Stomach (tissue), 9 donors: ENCODE measurements around the gene FCAMR. TPM values are rescaled to one million over a fixed set of nuclear protein-coding genes. Genes with fewer than 3 reads are reported as not detected.

Experiments
- DNase-seq, 2 donors: peaks; one replicate each; pipeline versions ENCODE4 v3.0.0 to v3.0.0-alpha.2; 2013 to 2019
- H3K27ac ChIP-seq, 5 donors: fragments of 200-600 bp in 4 of 5; sonication (generic) in 4 of 5; one replicate each; pipeline ENCODE4 v1.5.1; 2013 to 2019; ENCODE audit warnings: mild to moderate bottlenecking in 1 of 5, moderate library complexity in 1 of 5
- H3K27me3 ChIP-seq, 3 donors: fragments of 200-600 bp; sonication (generic); one replicate each; pipeline ENCODE4 v1.5.1; 2017 to 2019; ENCODE audit warnings: mixed run types in 1 of 3
- H3K36me3 ChIP-seq, 4 donors: fragments of 200-600 bp; sonication (generic); 1 replicate in 3 of 4; 2 replicates in 1 of 4; pipeline ENCODE4 v1.5.1; 2016 to 2019
- H3K4me1 ChIP-seq, 4 donors: fragments of 200-600 bp; sonication (generic); one replicate each; pipeline ENCODE4 v1.5.1; 2016 to 2019
- H3K4me3 ChIP-seq, 4 donors: fragments of 200-600 bp; sonication (generic) in 3 of 4; one replicate each; pipeline ENCODE4 v1.5.1; 2016 to 2019; ENCODE audit warnings: mild to moderate bottlenecking in 1 of 4
- H3K9me3 ChIP-seq, 4 donors: fragments of 200-600 bp; sonication (generic); one replicate each; pipeline ENCODE4 v1.5.1; 2016 to 2019
- EP300 ChIP-seq: sonication (generic); formaldehyde crosslinking; IDR thresholded peaks from one replicate; pipeline ENCODE4 v1.6.1; 2017; ENCODE audit warnings: antibody characterized with exemption
- POLR2A ChIP-seq, 4 donors: fragments of 450-650 bp; IDR thresholded peaks; one replicate each; pipeline ENCODE4 v1.6.1; 2016; ENCODE audit warnings: antibody characterized with exemption in 4 of 4, control low read depth in 2 of 4, mild to moderate bottlenecking in 1 of 4, moderate library complexity in 1 of 4
- POLR2AphosphoS5 ChIP-seq, 3 donors: sonication (generic); formaldehyde crosslinking; IDR thresholded peaks; one replicate each; pipeline ENCODE4 v1.6.1; 2016; ENCODE audit warnings: antibody characterized with exemption in 3 of 3
- WGBS, 5 donors: extraction: QIAGEN DNeasy Blood & Tissue Kit in 3 of 5; methylation state at CpG; one replicate each; pipeline versions ENCODE4 v1.1.5 to v1.1.7; 2013 to 2018; 5-methylcytosine and 5-hydroxymethylcytosine counted together
- intact Hi-C: fragments of 100-400 bp; cut with DNase I; formaldehyde crosslinking; loops from one replicate; pipeline ENCODE4 v1.15.1; 2023; ENCODE audit warnings: low total_unique reads
- polyA plus RNA-seq, 3 donors: library from polyadenylated mRNA; stranded (reverse); fragments of 200-250 nt; gene quantifications; one replicate each; pipeline ENCODE4 v1.2.3, GENCODE V29; 2013
- total RNA-seq, 5 donors: library from RNA; depleted of rRNA; stranded (reverse); fragments of >200 nt; gene quantifications; one replicate each; pipeline versions ENCODE4 v1.1.0 to v1.2.3, GENCODE V29; 2014 to 2016
- TF ChIP-seq, protein P1 (sequence below), 7 experiments: fragments of 450-650 bp in 4 of 7; fragments of 200-600 bp in 3 of 7; sonication (generic) in 3 of 7; IDR thresholded peaks; one replicate each; pipeline ENCODE4 v1.5.1; 2016 to 2019; ENCODE audit warnings: antibody characterized with exemption in 7 of 7, control low read depth in 2 of 7, mild to moderate bottlenecking in 1 of 7
- donor health status: healthy with polysubstance abuse.
- donor health status: Bipolar disorder and iron deficiency.
- donor health status: healthy.

The FCAMR gene
- total and polyA plus RNA-seq, 8 donors: 0.30 to 0.58 (median 0.37) TPM; not detected in 5

DNA sequence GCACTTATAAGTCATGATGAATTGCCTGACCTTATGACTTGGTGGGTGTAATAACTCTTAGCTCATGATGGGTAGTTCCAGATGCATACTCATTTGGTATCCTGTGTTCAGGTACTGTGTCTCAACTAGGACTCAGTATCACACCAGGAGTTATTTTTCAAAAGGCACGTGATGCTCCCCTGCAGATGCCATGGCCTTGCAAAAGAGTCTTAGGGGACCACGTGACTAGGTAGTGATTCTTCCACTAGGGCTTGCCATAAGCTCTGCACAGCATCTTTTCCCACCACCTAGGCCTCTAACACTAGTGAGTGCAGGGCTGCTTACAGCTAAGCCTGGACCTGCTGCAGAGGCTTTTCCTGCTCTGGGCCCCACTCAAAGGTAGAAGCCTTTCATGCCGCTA is 3.9 kb upstream of the FCAMR start:
- no peak for DNase-seq
- intact Hi-C loops: no loop called here
- Histone ChIP-seq H3K4me3 (no peak overlapping the region), H3K36me3 (no peaks in the 10 kb centered on the region), H3K4me1 (peaks cover 0 to 16% (median 2%) of the 10 kb centered on the region in 4 donors), H3K27ac (no peak overlapping the region), H3K27me3 (peaks cover 0 to 15% (median 0%) of the 10 kb centered on the region in 3 donors), H3K9me3 (no peaks in the 10 kb centered on the region)
- TF ChIP-seq EP300: no peak
- TF ChIP-seq POLR2A (IDR thresholded peaks at IDR 0.05): no peak
- TF ChIP-seq, protein P1, sequence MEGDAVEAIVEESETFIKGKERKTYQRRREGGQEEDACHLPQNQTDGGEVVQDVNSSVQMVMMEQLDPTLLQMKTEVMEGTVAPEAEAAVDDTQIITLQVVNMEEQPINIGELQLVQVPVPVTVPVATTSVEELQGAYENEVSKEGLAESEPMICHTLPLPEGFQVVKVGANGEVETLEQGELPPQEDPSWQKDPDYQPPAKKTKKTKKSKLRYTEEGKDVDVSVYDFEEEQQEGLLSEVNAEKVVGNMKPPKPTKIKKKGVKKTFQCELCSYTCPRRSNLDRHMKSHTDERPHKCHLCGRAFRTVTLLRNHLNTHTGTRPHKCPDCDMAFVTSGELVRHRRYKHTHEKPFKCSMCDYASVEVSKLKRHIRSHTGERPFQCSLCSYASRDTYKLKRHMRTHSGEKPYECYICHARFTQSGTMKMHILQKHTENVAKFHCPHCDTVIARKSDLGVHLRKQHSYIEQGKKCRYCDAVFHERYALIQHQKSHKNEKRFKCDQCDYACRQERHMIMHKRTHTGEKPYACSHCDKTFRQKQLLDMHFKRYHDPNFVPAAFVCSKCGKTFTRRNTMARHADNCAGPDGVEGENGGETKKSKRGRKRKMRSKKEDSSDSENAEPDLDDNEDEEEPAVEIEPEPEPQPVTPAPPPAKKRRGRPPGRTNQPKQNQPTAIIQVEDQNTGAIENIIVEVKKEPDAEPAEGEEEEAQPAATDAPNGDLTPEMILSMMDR (IDR thresholded peaks at IDR 0.05): no peak
- TF ChIP-seq POLR2AphosphoS5 (IDR thresholded peaks at IDR 0.05): no peak
- WGBS, 5 donors: 84 to 95% (median 92%) methylated on average over 3 of the region's 3 CpGs

DNA sequence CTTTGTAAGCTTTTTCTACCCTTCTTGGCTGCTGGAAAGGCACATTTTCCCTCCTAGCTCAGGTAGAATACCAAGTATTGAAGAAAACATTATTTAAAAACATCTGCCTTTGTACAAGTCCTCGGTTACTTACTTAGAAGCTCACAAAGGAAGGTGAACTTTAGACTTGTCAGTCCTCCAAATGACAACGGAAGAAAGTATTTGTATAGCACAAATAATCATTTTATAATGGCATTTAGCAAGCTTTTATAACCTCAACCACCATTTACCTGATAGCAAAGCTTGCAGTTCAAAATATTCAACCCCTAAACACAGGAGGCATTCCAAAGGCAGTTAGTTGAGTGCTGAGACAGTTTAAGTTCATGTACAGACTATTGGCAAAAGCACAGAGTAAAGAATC is 2.5 kb upstream of the FCAMR start:
- DNase-seq: no peak
- H3K36me3 ChIP-seq: no peaks in the 10 kb centered on the region
- TF ChIP-seq EP300 (no peak), POLR2A (IDR thresholded peaks at IDR 0.05) (no peak)
- TF ChIP-seq, protein P1 (IDR thresholded peaks at IDR 0.05): no peak
- 28 to 50% (median 30%) methylated on average over 2 of the region's 2 CpGs for WGBS, 5 donors
- no peaks in the 10 kb centered on the region for H3K9me3 ChIP-seq
- H3K4me1 ChIP-seq: peaks cover 4 to 29% (median 7%) of the 10 kb centered on the region in 4 donors
- peaks cover 0 to 15% (median 0%) of the 10 kb centered on the region in 3 donors for H3K27me3 ChIP-seq
- no peak overlapping the region for H3K4me3 ChIP-seq
- no peak overlapping the region for H3K27ac ChIP-seq
- intact Hi-C loops: no loop called here

DNA sequence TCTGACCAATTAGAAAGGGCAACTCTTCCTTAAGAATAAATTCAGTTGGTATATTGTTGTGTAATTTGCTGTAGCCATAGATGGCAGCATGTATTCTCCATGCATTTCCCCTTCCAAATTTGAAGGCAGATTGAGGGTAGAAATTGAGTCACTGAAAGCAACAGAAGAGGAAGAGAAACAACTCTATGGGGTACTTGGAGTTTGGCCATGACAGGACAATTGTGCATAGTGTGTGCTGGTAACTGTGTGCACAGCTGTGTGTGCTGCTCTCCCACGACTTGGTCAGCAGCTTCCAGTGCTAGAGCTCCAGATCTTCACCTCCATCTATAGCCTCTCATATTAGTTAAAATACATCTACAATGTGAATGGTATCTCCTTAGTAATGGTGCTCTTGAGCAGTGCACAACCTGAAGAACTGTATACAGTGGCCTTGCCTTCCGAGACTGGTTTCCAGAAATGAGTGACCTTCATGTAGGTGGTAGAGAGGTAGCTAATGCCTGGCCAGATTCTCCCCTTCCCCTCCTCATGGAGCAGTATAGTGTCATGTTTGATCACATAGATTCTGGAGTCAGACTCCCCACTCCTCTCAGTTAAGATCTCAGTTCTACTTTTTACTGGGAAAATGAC is 882 bp upstream of the FCAMR start:
- peaks cover 4 to 38% (median 10%) of the 10 kb centered on the region in 4 donors for H3K4me1 ChIP-seq

DNA sequence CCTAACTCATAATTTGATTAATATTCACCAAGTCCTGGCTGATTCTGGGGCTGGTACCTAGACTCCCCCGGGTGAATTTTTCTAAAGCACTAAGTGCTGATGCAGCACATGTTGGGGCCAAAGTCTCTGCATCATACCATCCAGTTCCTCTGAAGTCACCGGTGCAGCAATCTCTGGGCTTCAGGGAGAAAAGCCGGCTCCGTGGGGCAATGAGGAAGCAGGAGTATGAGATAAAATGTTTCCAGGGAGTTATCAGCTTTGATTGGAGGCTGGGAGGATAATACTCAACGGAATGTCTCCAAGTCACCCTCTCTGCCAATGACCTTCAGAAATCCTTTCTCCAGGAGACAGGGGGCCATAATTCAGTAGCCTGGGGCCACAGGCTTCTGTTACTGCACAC is 1.2 kb downstream of the FCAMR start:
- DNase-seq: peak; percentile 61 to 76
- intact Hi-C loops: no loop called here
- Histone ChIP-seq H3K4me3 (no peak overlapping the region), H3K27me3 (peaks cover 0 to 15% (median 0%) of the 10 kb centered on the region in 3 donors), H3K9me3 (no peaks in the 10 kb centered on the region), H3K36me3 (no peaks in the 10 kb centered on the region), H3K27ac (peak overlapping the region in 1 of 5 donors; percentile 8), H3K4me1 (peaks cover 4 to 38% (median 10%) of the 10 kb centered on the region in 4 donors)
- TF ChIP-seq POLR2AphosphoS5 (IDR thresholded peaks at IDR 0.05) (peak in 2 of 3 donors; percentile 14 to 54), EP300 (no peak)
- WGBS, 5 donors: 27 to 50% (median 34%) methylated on average over 5 of the region's 5 CpGs

More for the DNA sequence above, 882 bp upstream of the FCAMR start:
- no peak for DNase-seq
- WGBS, 5 donors: 76 to 81% (median 78%) methylated on average over 2 of the region's 2 CpGs
- H3K9me3 ChIP-seq: no peaks in the 10 kb centered on the region
- H3K4me3 ChIP-seq: no peak overlapping the region
- intact Hi-C loops: no loop called here
- peaks cover 0 to 15% (median 0%) of the 10 kb centered on the region in 3 donors for H3K27me3 ChIP-seq
- TF ChIP-seq EP300 (no peak), POLR2A (IDR thresholded peaks at IDR 0.05) (no peak), POLR2AphosphoS5 (IDR thresholded peaks at IDR 0.05) (no peak)
- TF ChIP-seq, protein P1 (IDR thresholded peaks at IDR 0.05): no peak
- H3K27ac ChIP-seq: no peak overlapping the region
- H3K36me3 ChIP-seq: no peaks in the 10 kb centered on the region
